GM23248 (cell line): Measurements from ENCODE around the gene CBL.

Experiments
- EZH2 ChIP-seq: fragments of 200-600 bp; sonication (generic); IDR thresholded peaks from 2 replicates; pipeline ENCODE4 v1.6.1; 2018; ENCODE audit warnings: antibody characterized with exemption, mild to moderate bottlenecking; ENCODE audit not compliant: insufficient read depth, poor library complexity, severe bottlenecking
- EZH2phosphoT487 ChIP-seq: fragments of 200-600 bp; sonication (generic); IDR thresholded peaks from 2 replicates; pipeline ENCODE4 v1.6.1; 2018; ENCODE audit warnings: antibody characterized with exemption, moderate library complexity, mild to moderate bottlenecking, low read depth; ENCODE audit not compliant: insufficient read depth

GRCh38 chr11:119336744-119337469, 130.8 kb downstream of the CBL start:
- no peak for TF ChIP-seq EZH2
- TF ChIP-seq EZH2phosphoT487 = no peak
